ENCODE results near the gene FAM174C. TPM values are rescaled to one million over a fixed set of nuclear protein-coding genes. Genes with fewer than 3 reads are reported as not detected.

Gene FAM174C
- total and polyA plus RNA-seq, 10 of the 15 experiments (the other 5 are each of a cell fraction or from before 2014, with no cell fraction given): 0.89 to 94.6 (median 43.6) TPM

GRCh38 chr19:1327125-1327524, 51.8 kb downstream of the FAM174C start:
- in situ Hi-C loops (cut with MboI): no loop called here
- no peaks in the 10 kb centered on the region for H3K79me2 ChIP-seq (ENCODE audit: control insufficient read depth, insufficient read depth, low read length)
- CTCF ChIA-PET: interaction anchor here (1.3 kb wide), 1 partner anchor 11 kb away, joined by 3 read pairs; no protein-coding TSS in a partner anchor
- 42% methylated on average over 12 of the region's 14 CpGs for WGBS (ENCODE audit: insufficient coverage, insufficient replicate concordance, low lambda C conversion rate, missing lambda C conversion rate)
- BruUV-seq (replicated peaks): no TSS peak
- no peak overlapping the region for H3K4me3 ChIP-seq
- no peak overlapping the region for H3K4me2 ChIP-seq (ENCODE audit: control insufficient read depth, insufficient read depth)
- TF ChIP-seq RB1 (IDR thresholded peaks at IDR 0.05; ENCODE audit: borderline replicate concordance): no peak
- TF ChIP-seq WRNIP1 (IDR thresholded peaks at IDR 0.05; ENCODE audit: borderline replicate concordance, low read depth, low read length): no peak
- no peak for TF ChIP-seq ASH2L (IDR thresholded peaks at IDR 0.05; ENCODE audit: borderline replicate concordance, low read depth)
- no peak for TF ChIP-seq POLR2A (IDR thresholded peaks at IDR 0.05; ENCODE audit: low read depth, low read length)
- no peak for TF ChIP-seq RUNX3 (IDR thresholded peaks at IDR 0.05; ENCODE audit: low read length)
- TF ChIP-seq NKRF (conservative IDR thresholded peaks at IDR 0.05): no peak
- TF ChIP-seq SKIL (IDR thresholded peaks at IDR 0.05; ENCODE audit: low read depth, poor library complexity, severe bottlenecking): no peak
- TF ChIP-seq PKNOX1 (IDR thresholded peaks at IDR 0.05): no peak
- TF ChIP-seq KLF5 (IDR thresholded peaks at IDR 0.05; ENCODE audit: partially characterized antibody): no peak
- no peak for TF ChIP-seq CHD2 (IDR thresholded peaks at IDR 0.05; ENCODE audit: borderline replicate concordance, low read depth, low read length)
- no peak for TF ChIP-seq EED (IDR thresholded peaks at IDR 0.05; ENCODE audit: low read depth)
- no peak for TF ChIP-seq ZBED1 (IDR thresholded peaks at IDR 0.05; ENCODE audit: borderline replicate concordance)
- TF ChIP-seq PAX5 (IDR thresholded peaks at IDR 0.05; ENCODE audit: borderline replicate concordance, low read depth, low read length): no peak
- no peak overlapping the region for H2AFZ ChIP-seq (ENCODE audit: control insufficient read depth, low read depth, low read length)
- intact Hi-C loops (cut with micrococcal nuclease; ENCODE audit: unreplicated experiment): no loop called here
- no peaks in the 10 kb centered on the region for H3K9me3 ChIP-seq (replicated peaks; ENCODE audit: control insufficient read depth, insufficient read depth, low read length)
- no peak overlapping the region for H3K27ac ChIP-seq (ENCODE audit: control insufficient read depth, insufficient read depth)
- RAD21 ChIA-PET (ENCODE audit: unreplicated experiment): no interaction called here
- no peaks in the 10 kb centered on the region for H3K4me1 ChIP-seq (ENCODE audit: control insufficient read depth, insufficient read depth, low read length)
- POLR2A ChIA-PET: interaction anchor here (0.7 kb wide), 1 partner anchor 139 kb away, joined by 4 read pairs; no protein-coding TSS in a partner anchor
- peaks cover 6 to 10% of the 10 kb centered on the region in 2 experiments; a peak in 3 of 4 replicates for H3K27me3 ChIP-seq (replicated peaks in 1 of 2; ENCODE audit: control insufficient read depth in 2 of 2, insufficient read depth in 2 of 2, low read length in 1 of 2)
- H3K9ac ChIP-seq (ENCODE audit: control insufficient read depth, insufficient read depth, low read length): no peak overlapping the region
- no peaks in the 10 kb centered on the region for H3K36me3 ChIP-seq (ENCODE audit: control insufficient read depth in 2 of 2, insufficient read depth in 2 of 2, low read length in 1 of 2)
- SMC1A ChIA-PET (ENCODE audit: uncharacterized antibody, unreplicated experiment): no interaction called here
- FAIRE-seq: no peak
- ATAC-seq: no peak
- DNase-seq (ENCODE audit: low read depth, low spot score): no peak
- H4K20me1 ChIP-seq (ENCODE audit: control insufficient read depth, insufficient read depth): no peaks in the 10 kb centered on the region

All from GM12878 (cell line).